H9 (cell line): ENCODE results near the gene FUCA1. TPM values are rescaled to one million over a fixed set of nuclear protein-coding genes. Genes with fewer than 3 reads are reported as not detected.

Source experiments
- DNase-seq: peaks from one replicate; pipeline ENCODE4 v3.0.0-alpha.2; 2017
- H2AFZ ChIP-seq: one replicate; pipeline ENCODE4 v1.6.1; 2013; ENCODE audit warnings: mild to moderate bottlenecking, low read length, control low read depth, moderate library complexity
- H2AK5ac ChIP-seq: 2 replicates; pipeline ENCODE4 v1.6.1; 2013; ENCODE audit warnings: low read length, control low read depth, mixed read lengths; ENCODE audit not compliant: insufficient read length
- H2BK120ac ChIP-seq: one replicate; pipeline ENCODE4 v1.6.1; 2013; ENCODE audit warnings: low read depth, mild to moderate bottlenecking, low read length, control low read depth, inconsistent platforms; ENCODE audit not compliant: poor library complexity, severe bottlenecking
- H2BK12ac ChIP-seq: 2 replicates; pipeline ENCODE4 v1.6.1; 2013; ENCODE audit warnings: low read length, control low read depth, mixed read lengths, low read depth; ENCODE audit not compliant: insufficient read length
- H2BK15ac ChIP-seq: 2 replicates; pipeline ENCODE4 v1.6.1; 2013; ENCODE audit warnings: low read depth, low read length, control low read depth
- H2BK20ac ChIP-seq: one replicate; pipeline ENCODE4 v1.6.1; 2013; ENCODE audit warnings: low read depth, mild to moderate bottlenecking, low read length, control low read depth, inconsistent platforms; ENCODE audit not compliant: poor library complexity, severe bottlenecking
- H2BK5ac ChIP-seq: 2 replicates; pipeline ENCODE4 v1.6.1; 2013; ENCODE audit warnings: low read length, control low read depth, mixed read lengths; ENCODE audit not compliant: insufficient read length
- H3K14ac ChIP-seq: 2 replicates; pipeline ENCODE4 v1.6.1; 2013; ENCODE audit warnings: low read length, control low read depth; ENCODE audit not compliant: insufficient read depth
- H3K18ac ChIP-seq: 2 replicates; pipeline ENCODE4 v1.6.1; 2013; ENCODE audit warnings: low read depth, mild to moderate bottlenecking, mixed read lengths, low read length, control low read depth; ENCODE audit not compliant: insufficient read length
- H3K23ac ChIP-seq: 2 replicates; pipeline ENCODE4 v1.6.1; 2013; ENCODE audit warnings: low read length, control low read depth, mixed read lengths, low read depth; ENCODE audit not compliant: insufficient read length
- H3K23me2 ChIP-seq: 2 replicates; pipeline ENCODE4 v1.6.1; 2013; ENCODE audit warnings: low read depth, mild to moderate bottlenecking, mixed read lengths, low read length, control low read depth; ENCODE audit not compliant: insufficient read length, poor library complexity, severe bottlenecking
- H3K27ac ChIP-seq: 2 replicates; pipeline ENCODE4 v1.5.1; 2013; ENCODE audit warnings: low read length, control low read depth, mixed read lengths, low read depth; ENCODE audit not compliant: insufficient read length
- H3K27me3 ChIP-seq: 2 replicates; pipeline ENCODE4 v1.6.1; 2013; ENCODE audit warnings: low read length, control low read depth, inconsistent platforms; ENCODE audit not compliant: insufficient read depth
- H3K4ac ChIP-seq: 2 replicates; pipeline ENCODE4 v1.6.1; 2013; ENCODE audit warnings: low read depth, mild to moderate bottlenecking, control low read depth, inconsistent platforms, low read length, moderate library complexity
- H3K4me1 ChIP-seq: 2 replicates; pipeline ENCODE4 v1.6.1; 2013; ENCODE audit warnings: low read length, control low read depth, inconsistent platforms; ENCODE audit not compliant: insufficient read depth
- H3K4me2 ChIP-seq: 2 replicates; pipeline ENCODE4 v1.6.1; 2013; ENCODE audit warnings: low read length, control low read depth, mixed read lengths; ENCODE audit not compliant: insufficient read length, insufficient read depth
- H3K56ac ChIP-seq: 2 replicates; pipeline ENCODE4 v1.6.1; 2013; ENCODE audit warnings: low read depth, mild to moderate bottlenecking, mixed read lengths, low read length, control low read depth; ENCODE audit not compliant: insufficient read length
- H3K79me1 ChIP-seq: 2 replicates; pipeline ENCODE4 v1.6.1; 2013; ENCODE audit warnings: low read depth, mild to moderate bottlenecking, moderate library complexity, low read length, control low read depth, inconsistent platforms; ENCODE audit not compliant: insufficient read depth, poor library complexity, severe bottlenecking
- H3K79me2 ChIP-seq: 2 replicates; pipeline ENCODE4 v1.6.1; 2013; ENCODE audit warnings: low read length, control low read depth, inconsistent platforms; ENCODE audit not compliant: insufficient read depth
- H3K9ac ChIP-seq: 2 replicates; pipeline ENCODE4 v1.6.1; 2013; ENCODE audit warnings: low read length, control low read depth, mixed read lengths; ENCODE audit not compliant: insufficient read length; ENCODE audit errors: extremely low read depth
- H3K9me3 ChIP-seq: one replicate; pipeline ENCODE4 v1.6.1; 2013; ENCODE audit warnings: low read depth, low read length, inconsistent platforms; ENCODE audit not compliant: control insufficient read depth
- H3T11ph ChIP-seq: one replicate; pipeline ENCODE4 v1.6.1; 2013; ENCODE audit warnings: mild to moderate bottlenecking, low read length, control low read depth, inconsistent platforms
- H4K20me1 ChIP-seq: one replicate; pipeline ENCODE4 v1.6.1; 2013; ENCODE audit not compliant: control insufficient read depth, insufficient read length, insufficient read depth
- H4K5ac ChIP-seq: 2 replicates; pipeline ENCODE4 v1.6.1; 2013; ENCODE audit warnings: low read depth, mild to moderate bottlenecking, mixed read lengths, low read length, control low read depth; ENCODE audit not compliant: insufficient read length
- H4K8ac ChIP-seq: replicated peaks from 2 replicates; pipeline ENCODE4 v1.6.1; 2013; ENCODE audit warnings: low read length, control low read depth, mixed read lengths, low read depth; ENCODE audit not compliant: insufficient read length
- H4K91ac ChIP-seq: 2 replicates; pipeline ENCODE4 v1.6.1; 2013; ENCODE audit warnings: low read depth, mild to moderate bottlenecking, moderate library complexity, mixed read lengths, low read length, control low read depth; ENCODE audit not compliant: insufficient read length
- H3K27ac Mint-ChIP-seq, 3 experiments: 2 replicates in 2 of 3; 3 replicates in 1 of 3; pipeline ENCODE4 v1.8.0; 2020 to 2021; ENCODE audit warnings: mixed read lengths in 3 of 3, mild to moderate bottlenecking in 1 of 3, moderate library complexity in 1 of 3
- H3K27me3 Mint-ChIP-seq: 2 replicates; pipeline ENCODE4 v1.8.0; 2021; ENCODE audit warnings: low read depth, mild to moderate bottlenecking, moderate library complexity, mixed read lengths
- H3K36me3 Mint-ChIP-seq, 3 experiments: 2 replicates in 2 of 3; 3 replicates in 1 of 3; pipeline ENCODE4 v1.8.0; 2020 to 2021; ENCODE audit warnings: low read depth in 3 of 3, mixed read lengths in 3 of 3; ENCODE audit not compliant: insufficient read depth in 1 of 3
- H3K4me1 Mint-ChIP-seq, 2 experiments: 2 replicates each; pipeline ENCODE4 v1.8.0; 2020; ENCODE audit warnings: mixed read lengths in 2 of 2
- H3K4me3 Mint-ChIP-seq, 2 experiments: 2 replicates in 1 of 2; 3 replicates in 1 of 2; pipeline ENCODE4 v1.8.0; 2020 to 2021; ENCODE audit warnings: mild to moderate bottlenecking in 2 of 2, mixed read lengths in 2 of 2, moderate library complexity in 1 of 2
- H3K9me3 Mint-ChIP-seq, 2 experiments: 2 replicates in 1 of 2; 3 replicates in 1 of 2; pipeline ENCODE4 v1.8.0; 2020; ENCODE audit warnings: mild to moderate bottlenecking in 2 of 2, mixed read lengths in 2 of 2, moderate library complexity in 1 of 2
- WGBS: extraction: QIAGEN DNeasy Blood & Tissue Kit; methylation state at CpG from one replicate; pipeline ENCODE4 v1.1.7; 2013; ENCODE audit warnings: missing lambda C conversion rate, low lambda C conversion rate, mixed read lengths; ENCODE audit not compliant: insufficient read length; ENCODE audit errors: extremely low coverage; 5-methylcytosine and 5-hydroxymethylcytosine counted together
- total RNA-seq: library from RNA; stranded (reverse); gene quantifications from 2 replicates; pipeline ENCODE4 v1.2.1, GENCODE V29; 2021
- TF ChIP-seq, protein P1 (sequence below): fragments of 200-600 bp; sonication (generic); conservative IDR thresholded peaks from 3 replicates; pipeline ENCODE4 v1.8.0; 2021; ENCODE audit warnings: antibody characterized with exemption, mild to moderate bottlenecking

The FUCA1 gene
- total RNA-seq, 1 experiment from 2014 or later: 9.1 TPM

DNA sequence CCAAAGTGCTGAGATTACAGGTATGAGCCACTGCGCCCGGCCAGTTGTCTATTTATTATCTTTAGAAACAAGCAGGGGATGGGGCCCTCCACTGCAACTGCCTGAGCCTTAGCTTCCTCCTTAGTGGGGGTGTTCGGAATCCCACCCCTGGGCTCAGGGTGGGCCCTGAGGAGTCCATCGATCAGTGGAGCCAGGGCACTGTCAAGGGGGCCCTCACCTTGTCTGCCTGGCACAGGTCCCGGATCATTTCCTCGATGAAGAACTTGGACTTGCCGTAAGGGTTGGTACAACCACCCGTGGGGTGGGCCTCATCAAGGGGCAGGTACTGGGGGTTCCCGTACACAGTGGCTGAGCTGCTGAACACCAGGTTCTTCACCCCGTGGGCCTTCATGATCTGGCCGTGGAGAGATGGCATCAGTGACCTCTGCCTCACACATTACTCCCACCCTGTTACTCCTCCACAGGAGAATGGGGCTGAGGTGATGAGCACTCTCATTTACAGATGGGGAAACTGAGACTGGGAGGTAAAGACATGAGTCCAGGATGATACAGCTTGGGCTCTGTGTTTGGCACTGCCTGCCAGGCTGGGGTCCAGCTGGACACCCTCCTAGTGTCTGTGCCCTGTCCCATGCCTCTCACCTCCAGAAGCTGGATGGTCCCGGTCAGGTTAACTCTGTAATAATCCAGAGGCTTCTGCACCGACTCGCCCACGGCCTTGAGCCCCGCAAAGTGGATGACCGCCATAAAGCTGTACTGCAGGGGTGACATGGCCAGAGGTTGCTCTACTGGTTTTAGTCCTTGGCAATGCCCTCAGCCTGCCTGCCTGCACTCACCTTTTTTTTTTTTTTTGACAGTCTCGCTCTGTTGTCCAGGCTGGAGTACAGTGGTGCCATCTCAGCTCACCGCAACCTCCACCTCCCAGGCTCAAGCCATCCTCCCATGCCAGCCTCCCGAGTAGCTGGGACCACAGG lies 70.3 kb downstream of the FUCA1 start:
- no peak overlapping the region for H3K14ac ChIP-seq
- H3K4me3 Mint-ChIP-seq: no peak overlapping the region
- H3K9me3 Mint-ChIP-seq: no peaks in the 10 kb centered on the region
- H3K9ac ChIP-seq: no peak overlapping the region
- no peaks in the 10 kb centered on the region; the same call in 1 of the 2 replicates for H3K4me1 ChIP-seq
- WGBS: no CpG with 5 or more reads among the region's 20 CpGs
- no peak overlapping the region for H3K27ac ChIP-seq
- no peaks in the 10 kb centered on the region for H3K9me3 ChIP-seq
- H3K27me3 ChIP-seq: no peaks in the 10 kb centered on the region
- no peak overlapping the region for H2BK20ac ChIP-seq
- no peak overlapping the region for H2AFZ ChIP-seq
- no peak overlapping the region for H2BK5ac ChIP-seq
- H4K20me1 ChIP-seq: no peaks in the 10 kb centered on the region
- H2BK12ac ChIP-seq: no peak overlapping the region
- H3K79me2 ChIP-seq: no peaks in the 10 kb centered on the region; the same call in 1 of the 2 replicates
- peaks cover 4% of the 10 kb centered on the region for H3K79me1 ChIP-seq
- H3K23ac ChIP-seq: no peak overlapping the region
- no peak overlapping the region for H3K4me2 ChIP-seq
- H3K4ac ChIP-seq: no peak overlapping the region
- no peak overlapping the region for H3K18ac ChIP-seq
- H4K5ac ChIP-seq: no peak overlapping the region
- TF ChIP-seq, protein P1, sequence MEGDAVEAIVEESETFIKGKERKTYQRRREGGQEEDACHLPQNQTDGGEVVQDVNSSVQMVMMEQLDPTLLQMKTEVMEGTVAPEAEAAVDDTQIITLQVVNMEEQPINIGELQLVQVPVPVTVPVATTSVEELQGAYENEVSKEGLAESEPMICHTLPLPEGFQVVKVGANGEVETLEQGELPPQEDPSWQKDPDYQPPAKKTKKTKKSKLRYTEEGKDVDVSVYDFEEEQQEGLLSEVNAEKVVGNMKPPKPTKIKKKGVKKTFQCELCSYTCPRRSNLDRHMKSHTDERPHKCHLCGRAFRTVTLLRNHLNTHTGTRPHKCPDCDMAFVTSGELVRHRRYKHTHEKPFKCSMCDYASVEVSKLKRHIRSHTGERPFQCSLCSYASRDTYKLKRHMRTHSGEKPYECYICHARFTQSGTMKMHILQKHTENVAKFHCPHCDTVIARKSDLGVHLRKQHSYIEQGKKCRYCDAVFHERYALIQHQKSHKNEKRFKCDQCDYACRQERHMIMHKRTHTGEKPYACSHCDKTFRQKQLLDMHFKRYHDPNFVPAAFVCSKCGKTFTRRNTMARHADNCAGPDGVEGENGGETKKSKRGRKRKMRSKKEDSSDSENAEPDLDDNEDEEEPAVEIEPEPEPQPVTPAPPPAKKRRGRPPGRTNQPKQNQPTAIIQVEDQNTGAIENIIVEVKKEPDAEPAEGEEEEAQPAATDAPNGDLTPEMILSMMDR: no peak
- no peak overlapping the region for H2AK5ac ChIP-seq
- H3K4me1 Mint-ChIP-seq: peaks cover 9 to 11% of the 10 kb centered on the region in 2 experiments
- H3T11ph ChIP-seq: no peak overlapping the region
- no peak overlapping the region for H3K27ac Mint-ChIP-seq
- DNase-seq: no peak
- no peak overlapping the region for H4K91ac ChIP-seq
- H3K36me3 Mint-ChIP-seq: peaks cover 4 to 45% (median 28%) of the 10 kb centered on the region in 3 experiments; a peak in 5 of 7 replicates
- peaks cover 8% of the 10 kb centered on the region for H3K27me3 Mint-ChIP-seq
- H4K8ac ChIP-seq: no peak overlapping the region
- peaks cover 11% of the 10 kb centered on the region for H3K23me2 ChIP-seq
- H2BK120ac ChIP-seq: no peak overlapping the region
- H2BK15ac ChIP-seq: no peak overlapping the region
- H3K56ac ChIP-seq: no peak overlapping the region
